ENCODE results near the gene RNASE7.

The RNASE7 gene

GRCh38 chr14:21043974-21044618 is 1.9 kb downstream of the RNASE7 start:
- no peak for DNase-seq

GRCh38 chr14:21047378-21047781 is 5.2 kb downstream of the RNASE7 start:
- DNase-seq = no peak

DNA sequence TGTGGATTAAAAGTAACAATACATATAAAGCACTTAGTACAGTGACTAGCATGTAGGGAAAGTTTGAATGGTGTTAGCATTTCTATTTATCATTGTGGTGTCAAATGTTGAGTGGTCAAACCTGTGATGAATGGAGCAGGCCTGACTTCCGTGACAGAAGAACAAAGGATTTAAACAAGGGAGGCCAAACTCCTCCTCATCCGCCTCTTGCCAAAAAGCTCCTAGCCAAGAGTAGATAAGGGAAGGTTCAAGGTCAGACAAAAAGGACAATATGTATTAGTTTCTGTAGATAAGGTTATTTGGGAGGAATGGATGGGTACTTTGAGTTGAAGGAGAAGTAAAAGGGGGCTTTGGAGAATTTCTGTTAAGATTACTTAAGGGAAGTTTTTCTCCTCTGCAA is 6.5 kb downstream of the RNASE7 start:
- DNase-seq = no peak

DNA sequence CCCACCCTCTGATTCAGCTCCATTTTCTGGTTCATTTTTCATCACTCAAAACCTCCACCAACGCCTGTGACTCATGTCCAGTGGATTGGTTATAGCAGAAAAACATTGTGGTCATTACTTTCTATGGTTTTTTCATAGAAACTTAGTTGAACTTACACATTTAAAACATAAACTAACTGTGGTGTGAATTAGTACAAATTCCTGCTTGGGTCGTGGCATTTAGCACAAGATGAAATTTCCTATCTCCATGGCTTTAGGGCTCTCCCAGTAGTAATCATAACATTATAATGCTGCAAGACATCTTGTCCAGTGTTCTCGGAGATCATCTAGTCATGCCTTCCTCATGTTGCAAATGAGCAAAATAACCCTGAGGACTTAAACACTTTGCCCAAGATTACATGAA is 7.1 kb downstream of the RNASE7 start:
- no peak for DNase-seq

- no peak for DNase-seq
Observed at GRCh38 chr14:21050597-21050996, 8.4 kb downstream of the RNASE7 start.

DNA sequence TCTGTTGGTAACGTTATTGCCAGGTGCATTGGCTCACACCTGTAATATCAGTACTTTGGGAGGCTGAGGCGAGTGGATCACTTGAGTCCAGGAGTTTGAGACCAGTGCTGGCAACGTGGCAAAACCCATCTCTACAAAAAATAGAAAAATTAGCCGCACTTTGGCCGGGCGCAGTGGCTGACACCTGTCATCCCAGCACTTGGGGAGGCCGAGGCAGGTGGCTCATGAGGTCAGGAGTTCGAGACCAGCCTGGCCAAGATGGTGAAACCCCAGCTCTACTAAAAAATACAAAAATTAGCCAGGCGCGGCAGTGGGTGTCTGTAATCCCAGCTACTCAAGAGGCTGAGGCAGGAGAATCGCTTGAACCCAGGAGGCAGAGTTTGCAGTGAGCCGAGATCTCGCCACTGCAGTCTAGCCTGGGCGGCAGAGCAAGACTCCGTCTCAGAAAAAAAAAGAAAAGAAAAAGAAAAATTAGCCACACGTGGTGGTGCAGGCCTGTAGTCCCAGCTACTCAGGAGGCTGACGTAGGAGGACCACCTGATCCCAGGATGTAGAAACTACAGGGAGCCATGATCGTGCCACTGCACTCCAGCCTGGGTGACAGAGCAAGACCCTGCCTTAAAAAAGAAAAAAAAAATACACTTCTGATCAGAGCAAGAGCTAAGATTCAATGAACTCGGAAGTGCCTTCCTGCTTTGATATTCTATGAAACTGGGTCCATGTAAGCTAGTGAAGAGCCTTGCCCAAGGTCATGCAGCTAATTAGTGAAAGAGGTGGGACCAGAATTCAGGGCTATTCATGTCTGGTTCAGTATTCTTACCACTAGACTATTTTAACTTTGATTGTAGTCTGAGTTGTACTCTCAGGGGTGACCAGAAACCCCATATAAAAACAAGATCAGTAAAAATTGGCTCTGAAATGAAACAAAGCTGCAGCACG is 11.3 kb downstream of the RNASE7 start:
- no peak for DNase-seq

GRCh38 chr14:21054123-21054767 is 12.1 kb downstream of the RNASE7 start:
- no peak for DNase-seq

DNA sequence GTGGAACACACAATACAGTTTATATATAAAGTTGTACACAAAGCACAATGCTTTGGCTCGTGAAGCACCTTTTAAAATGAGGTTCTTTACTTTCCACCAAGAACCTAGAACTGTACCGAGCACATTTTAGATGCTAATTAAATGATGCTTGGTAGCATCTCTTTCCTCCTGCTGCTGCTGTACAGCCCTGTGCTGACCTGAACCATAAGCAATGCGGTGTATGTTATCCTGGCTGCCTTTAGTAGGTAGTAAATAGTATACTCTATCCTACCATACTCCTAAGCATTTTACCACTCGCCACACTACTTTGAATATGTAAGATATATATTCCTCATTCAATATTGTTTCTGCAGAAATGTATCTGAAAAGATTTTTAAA is 12.6 kb downstream of the RNASE7 start:
- DNase-seq = no peak

DNA sequence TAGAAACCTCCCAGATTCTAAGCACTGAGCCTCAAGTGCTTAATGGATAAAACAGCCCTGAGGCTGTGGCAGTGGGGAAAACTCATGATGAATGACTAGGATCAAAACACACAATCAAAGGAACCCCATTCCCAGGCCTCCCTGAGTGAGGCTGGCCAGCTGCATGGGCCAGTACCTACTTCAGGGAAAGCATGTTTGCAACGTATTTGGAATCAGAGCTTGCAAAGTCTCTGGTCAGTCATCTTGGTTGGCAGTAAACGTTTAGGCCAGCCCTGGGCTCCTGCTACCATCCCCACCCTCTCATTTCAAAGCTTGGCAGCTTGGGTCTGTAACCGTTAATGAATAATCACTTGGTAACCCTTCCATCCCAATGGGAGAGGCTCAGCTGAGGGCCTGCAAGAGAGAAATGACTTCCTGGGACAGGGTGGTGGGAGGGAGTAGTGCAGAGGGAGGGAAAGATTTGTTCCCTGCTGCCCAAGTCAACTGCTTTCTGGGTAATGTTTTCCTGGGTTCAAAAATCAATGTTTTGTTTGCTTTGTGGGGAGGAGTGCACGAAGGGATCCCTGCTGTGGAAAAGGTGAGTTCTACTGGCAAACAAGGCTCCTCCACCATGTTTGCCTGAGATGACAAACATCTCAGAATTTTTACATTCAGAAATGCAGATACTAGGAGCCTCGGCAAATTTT is 13.4 kb downstream of the RNASE7 start:
- DNase-seq = no peak

DNA sequence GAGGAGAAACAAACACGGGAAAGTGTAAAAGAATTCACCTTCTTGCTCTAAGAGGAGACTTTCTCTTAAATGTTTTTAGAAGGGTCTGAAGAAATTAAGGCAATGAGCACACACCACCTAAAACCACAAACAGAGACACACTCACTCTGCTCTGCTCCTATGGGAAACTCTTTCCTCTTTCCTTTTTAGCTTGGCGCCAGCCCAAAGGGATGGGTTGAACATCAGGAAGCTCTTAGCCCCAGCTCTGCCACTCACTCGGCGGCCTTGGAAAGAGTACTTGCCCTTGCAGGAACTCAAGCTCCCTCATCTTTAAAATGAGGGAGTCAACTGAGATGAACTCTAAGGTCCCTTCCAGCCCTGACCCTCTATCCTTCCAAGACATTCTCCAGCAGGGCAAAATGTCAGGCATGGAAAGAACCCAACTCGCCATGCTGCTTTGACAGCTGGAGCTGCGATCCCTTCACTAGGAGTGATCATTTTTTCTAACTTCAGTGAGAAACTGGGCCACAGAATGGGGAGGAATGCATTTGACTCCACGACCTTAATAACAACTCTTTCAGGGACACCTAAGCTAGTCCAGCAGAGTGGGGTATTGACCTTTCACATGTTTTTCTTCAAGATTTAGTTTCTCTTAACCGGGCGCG is 14.5 kb downstream of the RNASE7 start:
- no peak for DNase-seq

GRCh38 chr14:21057803-21058675 is 15.9 kb downstream of the RNASE7 start, which contains the start of gene RNASE8:
TSS of gene RNASE8 (plus strand) at chr14:21057822. CDS start at chr14:21057893, 71 bp downstream.
- DNase-seq = no peak

- no peak for DNase-seq
Observed at GRCh38 chr14:21058903-21059302, 16.7 kb downstream of the RNASE7 start.

DNA sequence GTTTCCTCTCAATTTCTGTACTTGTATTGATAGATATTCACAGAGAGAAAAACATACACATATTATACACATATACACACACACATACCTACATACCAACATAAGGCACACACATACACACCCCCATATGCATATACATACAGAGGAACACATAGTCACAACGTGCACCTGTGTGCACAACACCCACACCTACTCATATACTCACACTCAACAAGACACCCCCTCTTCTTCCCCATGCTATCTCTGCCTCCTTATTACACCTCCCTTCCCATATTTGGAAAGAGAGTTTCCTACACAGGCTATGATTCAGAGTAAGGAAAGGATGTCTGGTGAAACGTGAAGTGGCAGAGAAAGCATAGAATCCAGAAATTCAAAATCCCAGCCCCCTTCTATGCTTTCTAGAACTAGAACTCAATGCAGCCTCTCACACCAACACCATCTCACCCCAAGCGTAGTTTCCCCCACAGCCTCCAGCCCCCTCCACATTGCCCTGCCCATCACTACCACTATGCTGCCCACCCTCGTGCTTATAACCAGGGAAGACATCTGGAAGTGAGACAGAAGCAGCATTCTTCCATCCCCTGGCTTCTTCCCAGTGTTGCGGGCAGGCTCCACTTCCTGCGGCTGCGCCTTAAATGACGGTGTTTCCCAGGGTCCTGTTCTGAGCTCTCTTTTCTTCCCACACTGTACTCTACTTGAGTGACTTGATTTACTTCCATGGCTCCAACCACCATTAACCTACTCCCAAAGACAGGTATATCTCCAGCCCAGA is 17.9 kb downstream of the RNASE7 start:
- no peak for DNase-seq

- no peak for DNase-seq
Observed at GRCh38 chr14:21060614-21061346, 18.6 kb downstream of the RNASE7 start.

- no peak for DNase-seq
Observed at GRCh38 chr14:21061347-21061668, 19.1 kb downstream of the RNASE7 start.

GRCh38 chr14:21063479-21063878 is 21.3 kb downstream of the RNASE7 start:
- no peak for DNase-seq

DNA sequence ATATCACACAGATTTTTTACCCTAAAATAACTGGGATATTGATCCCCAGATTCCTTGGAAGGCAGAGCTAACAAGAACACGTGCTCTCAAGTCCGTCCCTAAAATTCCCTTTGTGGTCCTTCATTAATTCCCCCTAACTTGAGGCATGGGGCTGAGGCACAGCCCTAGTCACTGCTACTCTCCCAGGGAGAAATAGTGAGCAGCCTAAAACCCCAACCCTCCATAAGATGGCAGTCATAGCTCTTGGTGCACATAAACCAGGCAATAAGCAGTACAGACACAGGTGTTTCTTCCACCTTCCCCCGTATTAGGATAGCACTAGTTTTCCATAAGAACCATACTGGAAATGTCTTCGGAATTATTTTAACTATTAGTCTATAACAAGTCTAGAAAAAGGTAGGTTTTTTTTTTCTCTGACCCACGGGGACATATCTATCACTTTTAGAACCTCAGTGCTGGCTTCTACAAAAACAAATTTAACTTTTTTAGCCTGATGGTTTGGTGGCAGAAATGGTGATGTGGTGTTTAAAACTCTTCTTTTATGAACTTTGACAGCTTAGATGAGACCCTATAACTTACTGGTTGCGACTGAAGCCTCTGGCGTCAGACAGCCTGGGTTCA is 24.8 kb downstream of the RNASE7 start:
- DNase-seq = no peak

- DNase-seq = peak; percentile 36 to 47
Observed at GRCh38 chr14:21068521-21069387, 26.6 kb downstream of the RNASE7 start.

Measured in activated CD4-positive, alpha-beta T cell treated with anti-CD3 and anti-CD28 coated beads, Interleukin-2, amount 50 U/mL, for 4 hours (primary cell).